ENCODE measurements around the gene LXN.
A peak's percentile ranks its signal among the peaks of the same experiment; 100 is the strongest.
"Not testable (repeated sequence)": the region's sequence is repeated elsewhere in the genome, so short reads cannot be mapped to it uniquely, and the experiment has no call there.

LXN gene

GRCh38 chr3:158672215-158673176, at the start of gene LXN:
LXN (minus strand) TSS chr3:158672648; CDS start chr3:158672478, 170 bp downstream.
- peaks cover 5% of the 10 kb centered on the region for H3K36me3 Mint-ChIP-seq
- H3K9me3 Mint-ChIP-seq, result no peaks in the 10 kb centered on the region
- no peaks in the 10 kb centered on the region for H3K27me3 Mint-ChIP-seq
- peak within 1 kb of the TSS; percentile 91 for H3K27ac Mint-ChIP-seq
- peak within 1 kb of the TSS; percentile 94 for H3K4me3 Mint-ChIP-seq
- peaks cover 37% of the 10 kb centered on the region for H3K4me1 Mint-ChIP-seq

GRCh38 chr3:158722108-158722507, 49.7 kb upstream of the LXN start:
- no peaks in the 10 kb centered on the region for H3K27me3 Mint-ChIP-seq
- no peak overlapping the region for H3K27ac Mint-ChIP-seq
- H3K4me3 Mint-ChIP-seq, result no peak overlapping the region
- H3K9me3 Mint-ChIP-seq, result no peaks in the 10 kb centered on the region
- peaks cover 12% of the 10 kb centered on the region for H3K36me3 Mint-ChIP-seq
- H3K4me1 Mint-ChIP-seq, result peaks cover 47% of the 10 kb centered on the region

- H3K4me3 Mint-ChIP-seq, result no peak overlapping the region
- peaks cover 38% of the 10 kb centered on the region for H3K4me1 Mint-ChIP-seq
- H3K27ac Mint-ChIP-seq, result no peak overlapping the region
- peaks cover 15% of the 10 kb centered on the region for H3K36me3 Mint-ChIP-seq
- H3K27me3 Mint-ChIP-seq, result no peaks in the 10 kb centered on the region
- H3K9me3 Mint-ChIP-seq, result no peaks in the 10 kb centered on the region
Observed at GRCh38 chr3:158718490-158719170, 46.2 kb upstream of the LXN start.

- H3K4me3 Mint-ChIP-seq, result no peak overlapping the region
- peaks cover 20% of the 10 kb centered on the region for H3K36me3 Mint-ChIP-seq
- H3K4me1 Mint-ChIP-seq, result peaks cover 28% of the 10 kb centered on the region
- no peaks in the 10 kb centered on the region for H3K27me3 Mint-ChIP-seq
- H3K27ac Mint-ChIP-seq, result no peak overlapping the region
- H3K9me3 Mint-ChIP-seq, result no peaks in the 10 kb centered on the region
Observed at GRCh38 chr3:158717576-158717975, 45.1 kb upstream of the LXN start.

- H3K4me3 Mint-ChIP-seq, result no peak overlapping the region
- no peaks in the 10 kb centered on the region for H3K27me3 Mint-ChIP-seq
- no peaks in the 10 kb centered on the region for H3K9me3 Mint-ChIP-seq
- H3K36me3 Mint-ChIP-seq, result peaks cover 23% of the 10 kb centered on the region
- peak overlapping the region; percentile 35 for H3K27ac Mint-ChIP-seq
- H3K4me1 Mint-ChIP-seq, result peaks cover 5% of the 10 kb centered on the region
Observed at GRCh38 chr3:158713094-158713499, 40.6 kb upstream of the LXN start.

GRCh38 chr3:158712443-158712842, 40.0 kb upstream of the LXN start:
- Mint-ChIP-seq H3K9me3 (no peaks in the 10 kb centered on the region), H3K4me1 (peaks cover 5% of the 10 kb centered on the region), H3K27me3 (no peaks in the 10 kb centered on the region), H3K27ac (no peak overlapping the region), H3K36me3 (peaks cover 22% of the 10 kb centered on the region), H3K4me3 (no peak overlapping the region)

- Mint-ChIP-seq H3K4me1 (peaks cover 5% of the 10 kb centered on the region), H3K27ac (no peak overlapping the region), H3K9me3 (no peaks in the 10 kb centered on the region), H3K4me3 (no peak overlapping the region), H3K27me3 (no peaks in the 10 kb centered on the region), H3K36me3 (peaks cover 27% of the 10 kb centered on the region)
Observed at GRCh38 chr3:158711886-158712285, 39.4 kb upstream of the LXN start.

- H3K9me3 Mint-ChIP-seq, result no peaks in the 10 kb centered on the region
- no peaks in the 10 kb centered on the region for H3K27me3 Mint-ChIP-seq
Observed at GRCh38 chr3:158710601-158711000, 38.2 kb upstream of the LXN start.

GRCh38 chr3:158709666-158710083, 37.2 kb upstream of the LXN start:
- Mint-ChIP-seq H3K4me3 (no peak overlapping the region), H3K4me1 (peaks cover 5% of the 10 kb centered on the region), H3K27me3 (no peaks in the 10 kb centered on the region), H3K36me3 (peaks cover 23% of the 10 kb centered on the region), H3K27ac (no peak overlapping the region), H3K9me3 (no peaks in the 10 kb centered on the region)

More at GRCh38 chr3:158710601-158711000, 38.2 kb upstream of the LXN start:
- peaks cover 27% of the 10 kb centered on the region for H3K36me3 Mint-ChIP-seq
- H3K27ac Mint-ChIP-seq, result no peak overlapping the region
- no peak overlapping the region for H3K4me3 Mint-ChIP-seq
- peaks cover 5% of the 10 kb centered on the region for H3K4me1 Mint-ChIP-seq

- H3K9me3 Mint-ChIP-seq, result no peaks in the 10 kb centered on the region
- no peaks in the 10 kb centered on the region for H3K27me3 Mint-ChIP-seq
- H3K27ac Mint-ChIP-seq, result no peak overlapping the region
- H3K36me3 Mint-ChIP-seq, result peaks cover 26% of the 10 kb centered on the region
- no peak overlapping the region for H3K4me3 Mint-ChIP-seq
- peaks cover 12% of the 10 kb centered on the region for H3K4me1 Mint-ChIP-seq
Observed at GRCh38 chr3:158703566-158703965, 31.1 kb upstream of the LXN start.

GRCh38 chr3:158702815-158703481, 30.5 kb upstream of the LXN start:
- H3K27me3 Mint-ChIP-seq, result no peaks in the 10 kb centered on the region
- peaks cover 13% of the 10 kb centered on the region for H3K4me1 Mint-ChIP-seq
- H3K27ac Mint-ChIP-seq, result no peak overlapping the region
- H3K9me3 Mint-ChIP-seq, result no peaks in the 10 kb centered on the region
- peaks cover 23% of the 10 kb centered on the region for H3K36me3 Mint-ChIP-seq
- H3K4me3 Mint-ChIP-seq, result no peak overlapping the region

- Mint-ChIP-seq H3K27me3 (no peaks in the 10 kb centered on the region), H3K27ac (no peak overlapping the region), H3K4me1 (peaks cover 13% of the 10 kb centered on the region), H3K9me3 (no peaks in the 10 kb centered on the region), H3K4me3 (no peak overlapping the region), H3K36me3 (peaks cover 17% of the 10 kb centered on the region)
Observed at GRCh38 chr3:158701420-158702065, 29.1 kb upstream of the LXN start.

GRCh38 chr3:158700559-158700958, 28.1 kb upstream of the LXN start:
- H3K36me3 Mint-ChIP-seq, result peaks cover 17% of the 10 kb centered on the region
- no peak overlapping the region for H3K4me3 Mint-ChIP-seq
- no peaks in the 10 kb centered on the region for H3K9me3 Mint-ChIP-seq
- H3K4me1 Mint-ChIP-seq, result peaks cover 13% of the 10 kb centered on the region
- no peak overlapping the region for H3K27ac Mint-ChIP-seq
- no peaks in the 10 kb centered on the region for H3K27me3 Mint-ChIP-seq

- no peak overlapping the region for H3K27ac Mint-ChIP-seq
- H3K27me3 Mint-ChIP-seq, result no peaks in the 10 kb centered on the region
- H3K36me3 Mint-ChIP-seq, result peaks cover 26% of the 10 kb centered on the region
- H3K4me1 Mint-ChIP-seq, result peaks cover 7% of the 10 kb centered on the region
- H3K9me3 Mint-ChIP-seq, result no peaks in the 10 kb centered on the region
- H3K4me3 Mint-ChIP-seq, result no peak overlapping the region
Observed at GRCh38 chr3:158696618-158697017, 24.2 kb upstream of the LXN start.

GRCh38 chr3:158693866-158694456, 21.5 kb upstream of the LXN start:
- H3K4me1 Mint-ChIP-seq, H3K27ac Mint-ChIP-seq, H3K27me3 Mint-ChIP-seq, H3K9me3 Mint-ChIP-seq, H3K4me3 Mint-ChIP-seq: not testable (repeated sequence)
- H3K36me3 Mint-ChIP-seq, result peaks cover 31% of the 10 kb centered on the region

Data from activated naive CD4-positive, alpha-beta T cell treated with anti-CD3 and anti-CD28 coated beads, Interleukin-2, amount 50 U/mL, for 24 hours (primary cell).